SJSA1 (cell line): ENCODE data around the gene GNG8. TPM values are rescaled to one million over a fixed set of nuclear protein-coding genes. Genes with fewer than 3 reads are reported as not detected.
"Not testable (repeated sequence)": the region's sequence is repeated elsewhere in the genome, so short reads cannot be mapped to it uniquely, and the experiment has no call there.

Experiments used
- DNase-seq, 2 experiments: peaks; one replicate each; pipeline ENCODE4 v3.0.0-alpha.2; 2015 to 2020; ENCODE audit warnings: low spot score in 2 of 2, low read depth in 1 of 2
- H3K27ac ChIP-seq: fragments of 250-450 bp; sonication (Bioruptor Pico); 2 replicates; pipeline ENCODE4 v1.5.1; 2020; ENCODE audit warnings: mild to moderate bottlenecking, moderate library complexity
- H3K27me3 ChIP-seq: fragments of 250-450 bp; sonication (Bioruptor Pico); replicated peaks from 2 replicates; pipeline ENCODE4 v1.5.1; 2020; ENCODE audit warnings: mild to moderate bottlenecking, moderate library complexity
- H3K36me3 ChIP-seq: fragments of 250-450 bp; sonication (Bioruptor Pico); 2 replicates; pipeline ENCODE4 v1.5.1; 2020; ENCODE audit warnings: mild to moderate bottlenecking
- H3K4me1 ChIP-seq: fragments of 250-450 bp; sonication (Bioruptor Pico); replicated peaks from 2 replicates; pipeline ENCODE4 v1.6.1; 2021; ENCODE audit warnings: mild to moderate bottlenecking
- H3K4me3 ChIP-seq: fragments of 250-450 bp; sonication (Bioruptor Pico); 2 replicates; pipeline ENCODE4 v1.5.1; 2020; ENCODE audit warnings: mild to moderate bottlenecking
- H3K9me3 ChIP-seq: fragments of 250-450 bp; sonication (Bioruptor Pico); replicated peaks from 2 replicates; pipeline ENCODE4 v1.5.1; 2020; ENCODE audit warnings: mild to moderate bottlenecking
- total RNA-seq: library from RNA; depleted of rRNA; stranded (reverse); fragments of >200 nt; shearing (Covaris generic); gene quantifications from 2 replicates; pipeline ENCODE4 v1.2.3, GENCODE V29; 2014

The GNG8 gene
- total RNA-seq, 1 experiment from 2014 or later = not detected

GRCh38 chr19:46634045-46634655 lies 1.9 kb downstream of the GNG8 start:
- no peaks in the 10 kb centered on the region for H3K9me3 ChIP-seq
- no peak overlapping the region for H3K27ac ChIP-seq
- H3K4me1 ChIP-seq = peaks cover 21% of the 10 kb centered on the region
- H3K36me3 ChIP-seq = no peaks in the 10 kb centered on the region
- peaks cover 5% of the 10 kb centered on the region; the same call in 1 of the 2 replicates for H3K27me3 ChIP-seq
- H3K4me3 ChIP-seq = peak overlapping the region; percentile 15; the same call in 1 of the 2 replicates
- DNase-seq = peak; percentile 42 to 93

GRCh38 chr19:46633130-46633529 lies 2.9 kb downstream of the GNG8 start:
- H3K36me3 ChIP-seq = no peaks in the 10 kb centered on the region
- no peak overlapping the region for H3K27ac ChIP-seq
- peaks cover 5% of the 10 kb centered on the region; the same call in 1 of the 2 replicates for H3K27me3 ChIP-seq
- H3K4me1 ChIP-seq = peaks cover 13% of the 10 kb centered on the region
- no peak for DNase-seq
- no peaks in the 10 kb centered on the region for H3K9me3 ChIP-seq
- no peak overlapping the region for H3K4me3 ChIP-seq

- Histone ChIP-seq H3K36me3 (no peaks in the 10 kb centered on the region), H3K4me1 (peaks cover 9% of the 10 kb centered on the region), H3K4me3 (no peak overlapping the region), H3K27ac (no peak overlapping the region), H3K27me3 (peaks cover 5% of the 10 kb centered on the region; the same call in 1 of the 2 replicates), H3K9me3 (no peaks in the 10 kb centered on the region)
- DNase-seq = no peak
Measured at GRCh38 chr19:46631481-46631880, 4.5 kb downstream of the GNG8 start.

GRCh38 chr19:46630586-46631205 lies 5.3 kb downstream of the GNG8 start:
- Histone ChIP-seq H3K27me3 (peaks cover 5% of the 10 kb centered on the region; the same call in 1 of the 2 replicates), H3K9me3 (no peaks in the 10 kb centered on the region), H3K27ac (no peak overlapping the region), H3K4me1 (peaks cover 9% of the 10 kb centered on the region), H3K4me3 (no peak overlapping the region), H3K36me3 (no peaks in the 10 kb centered on the region)
- no peak for DNase-seq

- Histone ChIP-seq H3K4me3 (no peak overlapping the region), H3K27me3 (no peaks in the 10 kb centered on the region; the same call in 1 of the 2 replicates), H3K9me3 (no peaks in the 10 kb centered on the region), H3K4me1 (peaks cover 8% of the 10 kb centered on the region), H3K36me3 (no peaks in the 10 kb centered on the region), H3K27ac (no peak overlapping the region)
- DNase-seq = no peak
Measured at GRCh38 chr19:46629546-46630025, 6.4 kb downstream of the GNG8 start.

GRCh38 chr19:46628970-46629369 lies 7.0 kb downstream of the GNG8 start:
- not testable (repeated sequence) for H3K4me3 ChIP-seq, H3K9me3 ChIP-seq, H3K36me3 ChIP-seq, H3K4me1 ChIP-seq, DNase-seq, H3K27ac ChIP-seq, H3K27me3 ChIP-seq

GRCh38 chr19:46626446-46626845 lies 9.6 kb downstream of the GNG8 start:
- Histone ChIP-seq H3K27me3 (no peaks in the 10 kb centered on the region), H3K27ac (no peak overlapping the region), H3K4me1 (no peaks in the 10 kb centered on the region; the same call in 1 of the 2 replicates), H3K4me3 (no peak overlapping the region), H3K9me3 (no peaks in the 10 kb centered on the region), H3K36me3 (no peaks in the 10 kb centered on the region)
- DNase-seq = no peak

GRCh38 chr19:46625731-46626130 lies 10.3 kb downstream of the GNG8 start:
- DNase-seq = no peak
- Histone ChIP-seq H3K27ac (no peak overlapping the region), H3K36me3 (no peaks in the 10 kb centered on the region), H3K9me3 (no peaks in the 10 kb centered on the region), H3K4me1 (no peaks in the 10 kb centered on the region; the same call in 1 of the 2 replicates), H3K4me3 (no peak overlapping the region), H3K27me3 (no peaks in the 10 kb centered on the region)

GRCh38 chr19:46624958-46625661 lies 10.9 kb downstream of the GNG8 start, which contains the start of gene PTGIR:
PTGIR (minus strand) TSS chr19:46625089; CDS start chr19:46624225, 864 bp downstream.
- H3K4me3 ChIP-seq = no peak within 1 kb of the TSS
- no peak for DNase-seq
- no peaks in the 10 kb centered on the region for H3K36me3 ChIP-seq
- no peaks in the 10 kb centered on the region for H3K9me3 ChIP-seq
- no peaks in the 10 kb centered on the region; the same call in 1 of the 2 replicates for H3K4me1 ChIP-seq
- H3K27ac ChIP-seq = no peak within 1 kb of the TSS
- no peaks in the 10 kb centered on the region for H3K27me3 ChIP-seq

- H3K4me1 ChIP-seq = no peaks in the 10 kb centered on the region; the same call in 1 of the 2 replicates
- no peaks in the 10 kb centered on the region for H3K27me3 ChIP-seq
- H3K9me3 ChIP-seq = no peaks in the 10 kb centered on the region
- H3K36me3 ChIP-seq = no peaks in the 10 kb centered on the region
- no peak for DNase-seq
- H3K4me3 ChIP-seq = no peak overlapping the region
- no peak overlapping the region for H3K27ac ChIP-seq
Measured at GRCh38 chr19:46623915-46624502, 12.0 kb downstream of the GNG8 start.

GRCh38 chr19:46622118-46622446 lies 13.9 kb downstream of the GNG8 start:
- Histone ChIP-seq H3K27ac (no peak overlapping the region), H3K27me3 (no peaks in the 10 kb centered on the region), H3K4me1 (no peaks in the 10 kb centered on the region; the same call in 1 of the 2 replicates), H3K4me3 (no peak overlapping the region), H3K9me3 (no peaks in the 10 kb centered on the region), H3K36me3 (no peaks in the 10 kb centered on the region)
- no peak for DNase-seq

GRCh38 chr19:46621191-46622117 lies 14.5 kb downstream of the GNG8 start:
- H3K27ac ChIP-seq = no peak overlapping the region
- H3K27me3 ChIP-seq = no peaks in the 10 kb centered on the region
- no peak overlapping the region for H3K4me3 ChIP-seq

GRCh38 chr19:46620716-46621115 lies 15.3 kb downstream of the GNG8 start:
- no peaks in the 10 kb centered on the region for H3K36me3 ChIP-seq
- H3K4me3 ChIP-seq = no peak overlapping the region
- no peak overlapping the region for H3K27ac ChIP-seq
- no peaks in the 10 kb centered on the region for H3K27me3 ChIP-seq
- H3K9me3 ChIP-seq = no peaks in the 10 kb centered on the region
- H3K4me1 ChIP-seq = no peaks in the 10 kb centered on the region; the same call in 1 of the 2 replicates
- DNase-seq = no peak

More at GRCh38 chr19:46621191-46622117, 14.5 kb downstream of the GNG8 start:
- no peak for DNase-seq
- no peaks in the 10 kb centered on the region; the same call in 1 of the 2 replicates for H3K4me1 ChIP-seq
- no peaks in the 10 kb centered on the region for H3K36me3 ChIP-seq
- H3K9me3 ChIP-seq = no peaks in the 10 kb centered on the region
